Myocyte (in vitro differentiated cells): ENCODE data around the gene HNRNPA3. TPM values are rescaled to one million over a fixed set of nuclear protein-coding genes. Genes with fewer than 3 reads are reported as not detected.

Source experiments
- DNase-seq: peaks from one replicate; pipeline ENCODE4 v3.0.0-alpha.2; 2012; ENCODE audit warnings: low read depth
- microRNA-seq: library from miRNA; unstranded; fragments of <30 nt; microRNA quantifications from one replicate; pipeline ENCODE4, GENCODE V29; 2016
- total RNA-seq: library from RNA; depleted of rRNA; stranded (reverse); fragments of >200 nt; gene quantifications from 2 replicates; pipeline ENCODE4 v1.2.3, GENCODE V29; 2014

HNRNPA3 gene
- total RNA-seq, 1 donor from 2014 or later, result 29.6 TPM

GRCh38 chr2:177271981-177272666, 59.5 kb downstream of the HNRNPA3 start:
- DNase-seq, result no peak

DNA sequence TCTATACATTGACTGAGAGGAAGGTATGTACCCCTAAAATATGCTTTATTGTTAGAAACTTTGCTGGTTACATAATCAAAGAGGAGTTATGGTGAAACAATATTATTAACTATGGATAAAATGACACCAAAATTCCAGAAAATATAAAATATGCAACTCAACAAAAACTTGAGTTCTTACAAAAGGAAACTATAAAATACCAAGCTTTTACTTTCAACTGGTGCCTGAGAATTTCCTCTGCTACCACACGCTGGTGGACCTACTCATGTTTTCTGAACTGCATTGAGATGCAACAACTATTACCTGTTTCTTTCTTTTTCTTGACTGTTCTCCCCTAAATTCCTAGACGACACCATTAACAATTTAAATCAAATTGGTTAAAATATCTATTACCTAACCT, 60.2 kb downstream of the HNRNPA3 start:
- no peak for DNase-seq

DNA sequence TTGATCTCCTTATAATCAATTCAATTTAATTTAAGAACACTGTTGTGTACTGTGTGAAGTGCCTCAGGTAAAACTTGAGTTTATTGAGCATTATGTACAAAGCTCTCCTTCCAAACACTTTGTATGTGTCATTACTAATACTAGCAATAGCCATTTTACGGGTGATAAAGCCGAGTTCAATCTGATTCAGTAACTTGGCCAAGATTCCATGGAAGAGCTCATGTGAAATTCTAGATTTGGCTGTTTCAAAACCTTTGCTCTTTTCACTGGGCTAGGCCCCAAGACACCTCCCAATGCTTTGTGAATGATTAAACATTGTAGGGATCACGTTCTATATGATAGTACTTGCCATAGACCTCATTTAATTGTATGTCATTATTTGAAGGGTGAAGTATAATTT, 60.8 kb downstream of the HNRNPA3 start:
- DNase-seq, result no peak

Small RNA genes within 50 kb of the gene (microRNA-seq; reads per million reads assigned to microRNA genes)
- gene MIR3128, result not detected

Other genes starting within 250 kb of the HNRNPA3 start
- gene NFE2L2, start 51.9 kb downstream of the HNRNPA3 start, total RNA-seq, result 78.2 and 107 TPM in 2 replicates
- gene AGPS, start 180.0 kb downstream of the HNRNPA3 start, total RNA-seq, result 37.4 and 40.1 TPM in 2 replicates